Measurements from ENCODE around the gene SLFN12. TPM values are rescaled to one million over a fixed set of nuclear protein-coding genes. Genes with fewer than 3 reads are reported as not detected.

SLFN12 gene
- total RNA-seq, 1 experiment from 2014 or later, result not detected

- no peaks in the 10 kb centered on the region for H3F3A ChIP-seq (ENCODE audit: low read length, unreplicated experiment)
- no peak overlapping the region for H3K9ac ChIP-seq (ENCODE audit: low read length)
- no peak for ATAC-seq
- ChIA-PET CTCF (no interaction called here), POLR2A (ENCODE audit: unreplicated experiment) (no interaction called here)
- no peaks in the 10 kb centered on the region for H3K9me2 ChIP-seq (replicated peaks; ENCODE audit: low read length)
- no peak for DNase-seq
- no peak overlapping the region for H3K4me3 ChIP-seq (ENCODE audit: low read length)
- intact Hi-C loops (cut with micrococcal nuclease), result no loop called here
- H3K27me3 ChIP-seq (ENCODE audit: low read length), result peaks cover 42% of the 10 kb centered on the region
- no peaks in the 10 kb centered on the region for H3K36me3 ChIP-seq (ENCODE audit: low read depth, low read length)
- H4K20me1 ChIP-seq (ENCODE audit: low read length), result no peaks in the 10 kb centered on the region
- no peaks in the 10 kb centered on the region for H3K4me1 ChIP-seq (ENCODE audit: insufficient read depth, low read length)
- H3K9me3 ChIP-seq (ENCODE audit: low read length), result no peaks in the 10 kb centered on the region
- no peak overlapping the region for H3K4me2 ChIP-seq (ENCODE audit: low read length)
- H2AFZ ChIP-seq (ENCODE audit: low read length), result no peak overlapping the region
- BruUV-seq (replicated peaks), result no TSS peak
- no peak overlapping the region for H3K27ac ChIP-seq (ENCODE audit: low read length)
- no peaks in the 10 kb centered on the region for H3K79me2 ChIP-seq (ENCODE audit: low read length)
- TF ChIP-seq CTCF (conservative IDR thresholded peaks at IDR 0.05; ENCODE audit: low read depth, low read length) (no peak), EZH2 (IDR thresholded peaks at IDR 0.05; ENCODE audit: low read length, unreplicated experiment) (no peak), EZH2phosphoT487 (IDR thresholded peaks at IDR 0.05; ENCODE audit: borderline replicate concordance, low read length) (no peak)
Measured at GRCh38 chr17:35476283-35476820, 44.1 kb upstream of the SLFN12 start.

GRCh38 chr17:35468475-35468874 is 36.2 kb upstream of the SLFN12 start:
- Histone ChIP-seq H3K4me1 (ENCODE audit: insufficient read depth, low read length) (no peaks in the 10 kb centered on the region), H3K79me2 (ENCODE audit: low read length) (no peaks in the 10 kb centered on the region), H3K4me2 (ENCODE audit: low read length) (no peak overlapping the region), H3K9me3 (ENCODE audit: low read length) (no peaks in the 10 kb centered on the region), H3K27me3 (ENCODE audit: low read length) (peaks cover 4% of the 10 kb centered on the region; the same call in 1 of the 2 replicates), H3K9ac (ENCODE audit: low read length) (no peak overlapping the region), H3F3A (ENCODE audit: low read length, unreplicated experiment) (no peaks in the 10 kb centered on the region), H3K9me2 (replicated peaks; ENCODE audit: low read length) (no peaks in the 10 kb centered on the region), H3K4me3 (ENCODE audit: low read length) (no peak overlapping the region), H4K20me1 (ENCODE audit: low read length) (no peaks in the 10 kb centered on the region), H3K27ac (ENCODE audit: low read length) (no peak overlapping the region), H3K36me3 (ENCODE audit: low read depth, low read length) (no peaks in the 10 kb centered on the region), H2AFZ (ENCODE audit: low read length) (no peak overlapping the region)
- intact Hi-C loops (cut with micrococcal nuclease), result no loop called here
- no peak for ATAC-seq
- no peak for TF ChIP-seq EZH2phosphoT487 (IDR thresholded peaks at IDR 0.05; ENCODE audit: borderline replicate concordance, low read length)
- TF ChIP-seq CTCF (conservative IDR thresholded peaks at IDR 0.05; ENCODE audit: low read depth, low read length), result no peak
- no peak for TF ChIP-seq EZH2 (IDR thresholded peaks at IDR 0.05; ENCODE audit: low read length, unreplicated experiment)
- ChIA-PET POLR2A (ENCODE audit: unreplicated experiment) (no interaction called here), CTCF (no interaction called here)
- no peak for DNase-seq
- BruUV-seq (replicated peaks), result no TSS peak

GRCh38 chr17:35467824-35468223 is 35.5 kb upstream of the SLFN12 start:
- POLR2A ChIA-PET (ENCODE audit: unreplicated experiment), result no interaction called here
- ATAC-seq, result no peak
- no TSS peak for BruUV-seq (replicated peaks)

More at GRCh38 chr17:35467824-35468223, 35.5 kb upstream of the SLFN12 start:
- CTCF ChIA-PET, result no interaction called here
- DNase-seq, result no peak
- Histone ChIP-seq H3K27ac (ENCODE audit: low read length) (no peak overlapping the region), H3K27me3 (ENCODE audit: low read length) (peaks cover 7% of the 10 kb centered on the region; the same call in 1 of the 2 replicates), H2AFZ (ENCODE audit: low read length) (no peak overlapping the region), H3F3A (ENCODE audit: low read length, unreplicated experiment) (no peaks in the 10 kb centered on the region), H3K9me3 (ENCODE audit: low read length) (no peaks in the 10 kb centered on the region), H3K9ac (ENCODE audit: low read length) (no peak overlapping the region), H3K36me3 (ENCODE audit: low read depth, low read length) (no peaks in the 10 kb centered on the region), H3K4me2 (ENCODE audit: low read length) (no peak overlapping the region), H3K79me2 (ENCODE audit: low read length) (no peaks in the 10 kb centered on the region), H4K20me1 (ENCODE audit: low read length) (no peaks in the 10 kb centered on the region), H3K4me1 (ENCODE audit: insufficient read depth, low read length) (no peaks in the 10 kb centered on the region), H3K9me2 (replicated peaks; ENCODE audit: low read length) (no peaks in the 10 kb centered on the region), H3K4me3 (ENCODE audit: low read length) (no peak overlapping the region)
- intact Hi-C loops (cut with micrococcal nuclease), result no loop called here
- no peak for TF ChIP-seq EZH2phosphoT487 (IDR thresholded peaks at IDR 0.05; ENCODE audit: borderline replicate concordance, low read length)
- no peak for TF ChIP-seq CTCF (conservative IDR thresholded peaks at IDR 0.05; ENCODE audit: low read depth, low read length)
- TF ChIP-seq EZH2 (IDR thresholded peaks at IDR 0.05; ENCODE audit: low read length, unreplicated experiment), result no peak
